HCT116 (cell line): ENCODE data around the gene PRRG4.
A peak's percentile ranks its signal among the peaks of the same experiment; 100 is the strongest.

Experiments used
- EZH2 ChIP-seq: fragments of 200-600 bp; sonication (generic); IDR thresholded peaks from 2 replicates; pipeline ENCODE4 v1.6.1; 2017; ENCODE audit warnings: antibody characterized with exemption, mixed run types
- POLR2A ChIP-seq: IDR thresholded peaks from 2 replicates; pipeline ENCODE4 v1.7.0; 2011; ENCODE audit warnings: borderline replicate concordance; ENCODE audit not compliant: insufficient read depth, insufficient read length; ENCODE audit errors: extremely low read depth
- POLR2AphosphoS5 ChIP-seq: IDR thresholded peaks from 2 replicates; pipeline ENCODE4 v1.6.1; 2011; ENCODE audit warnings: mild to moderate bottlenecking, low read depth, low read length, moderate library complexity
- RAD21 ChIP-seq: IDR thresholded peaks from 2 replicates; pipeline ENCODE4 v1.6.1; 2012; ENCODE audit warnings: low read depth, mild to moderate bottlenecking
- SIN3A ChIP-seq: IDR thresholded peaks from 2 replicates; pipeline ENCODE4 v1.6.1; 2012; ENCODE audit warnings: low read depth
- SP1 ChIP-seq: IDR thresholded peaks from 2 replicates; pipeline ENCODE4 v1.6.1; 2012; ENCODE audit warnings: low read depth
- SRF ChIP-seq: IDR thresholded peaks from 2 replicates; pipeline ENCODE4 v1.6.1; 2012; ENCODE audit warnings: low read depth
- TF ChIP-seq, protein P1 (sequence below), 3 experiments: fragments of 200-600 bp in 1 of 3; sonication (generic) in 1 of 3; IDR thresholded peaks in 2 of 3; conservative IDR thresholded peaks in 1 of 3; 2 replicates each; pipeline ENCODE4 v1.5.1; 2012 to 2017; ENCODE audit warnings: low read depth in 2 of 3, low read length in 2 of 3, antibody characterized with exemption in 1 of 3, borderline replicate concordance in 1 of 3, control low read depth in 1 of 3, mild to moderate bottlenecking in 1 of 3, mixed read lengths in 1 of 3, mixed run types in 1 of 3, moderate library complexity in 1 of 3; ENCODE audit not compliant: insufficient read depth in 1 of 3
- TF ChIP-seq, protein P2 (sequence below): IDR thresholded peaks from 2 replicates; pipeline ENCODE4 v1.6.1; 2012
- TF ChIP-seq, protein P3 (sequence below): IDR thresholded peaks from 2 replicates; pipeline ENCODE4 v1.6.1; 2011; ENCODE audit warnings: mild to moderate bottlenecking, low read length, moderate library complexity; ENCODE audit not compliant: insufficient replicate concordance; ENCODE audit errors: extremely low read depth

DNA sequence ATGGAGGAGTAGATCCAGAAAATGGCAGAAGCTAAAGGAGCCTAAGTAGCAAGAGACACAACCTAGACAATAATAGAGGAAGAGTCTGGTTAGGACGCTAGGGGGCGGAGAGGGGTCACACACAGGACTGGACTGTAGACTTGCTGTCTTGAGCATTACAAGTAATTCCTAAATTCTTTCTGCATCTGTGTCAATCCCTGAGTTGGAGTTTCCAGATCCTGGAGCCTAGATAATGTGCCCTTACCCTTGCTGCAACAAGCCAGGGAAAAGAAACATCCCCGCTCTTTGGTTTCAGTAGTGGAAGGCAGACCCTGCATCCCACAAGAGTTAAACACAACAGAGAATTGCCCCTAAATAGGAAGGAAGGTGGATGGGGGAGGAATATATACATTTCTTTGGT lies 20.4 kb upstream of the PRRG4 start:
- no peak for TF ChIP-seq EZH2
- TF ChIP-seq, protein P1, sequence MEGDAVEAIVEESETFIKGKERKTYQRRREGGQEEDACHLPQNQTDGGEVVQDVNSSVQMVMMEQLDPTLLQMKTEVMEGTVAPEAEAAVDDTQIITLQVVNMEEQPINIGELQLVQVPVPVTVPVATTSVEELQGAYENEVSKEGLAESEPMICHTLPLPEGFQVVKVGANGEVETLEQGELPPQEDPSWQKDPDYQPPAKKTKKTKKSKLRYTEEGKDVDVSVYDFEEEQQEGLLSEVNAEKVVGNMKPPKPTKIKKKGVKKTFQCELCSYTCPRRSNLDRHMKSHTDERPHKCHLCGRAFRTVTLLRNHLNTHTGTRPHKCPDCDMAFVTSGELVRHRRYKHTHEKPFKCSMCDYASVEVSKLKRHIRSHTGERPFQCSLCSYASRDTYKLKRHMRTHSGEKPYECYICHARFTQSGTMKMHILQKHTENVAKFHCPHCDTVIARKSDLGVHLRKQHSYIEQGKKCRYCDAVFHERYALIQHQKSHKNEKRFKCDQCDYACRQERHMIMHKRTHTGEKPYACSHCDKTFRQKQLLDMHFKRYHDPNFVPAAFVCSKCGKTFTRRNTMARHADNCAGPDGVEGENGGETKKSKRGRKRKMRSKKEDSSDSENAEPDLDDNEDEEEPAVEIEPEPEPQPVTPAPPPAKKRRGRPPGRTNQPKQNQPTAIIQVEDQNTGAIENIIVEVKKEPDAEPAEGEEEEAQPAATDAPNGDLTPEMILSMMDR (IDR thresholded peaks at IDR 0.05 in 2 of 3, conservative IDR thresholded peaks at IDR 0.05 in 1 of 3; ENCODE audit: borderline replicate concordance in 1 of 3, insufficient read depth in 1 of 3, low read depth in 2 of 3, low read length in 2 of 3) = peak; percentile 64 to 88 (median 86)
- TF ChIP-seq, protein P2, sequence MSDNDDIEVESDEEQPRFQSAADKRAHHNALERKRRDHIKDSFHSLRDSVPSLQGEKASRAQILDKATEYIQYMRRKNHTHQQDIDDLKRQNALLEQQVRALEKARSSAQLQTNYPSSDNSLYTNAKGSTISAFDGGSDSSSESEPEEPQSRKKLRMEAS = no peak
- peak; percentile 15; the same call in 1 of the 2 replicates for TF ChIP-seq SP1
- no peak for TF ChIP-seq SIN3A
- peak; percentile 78 for TF ChIP-seq RAD21
- no peak for TF ChIP-seq POLR2A
- TF ChIP-seq, protein P3, sequence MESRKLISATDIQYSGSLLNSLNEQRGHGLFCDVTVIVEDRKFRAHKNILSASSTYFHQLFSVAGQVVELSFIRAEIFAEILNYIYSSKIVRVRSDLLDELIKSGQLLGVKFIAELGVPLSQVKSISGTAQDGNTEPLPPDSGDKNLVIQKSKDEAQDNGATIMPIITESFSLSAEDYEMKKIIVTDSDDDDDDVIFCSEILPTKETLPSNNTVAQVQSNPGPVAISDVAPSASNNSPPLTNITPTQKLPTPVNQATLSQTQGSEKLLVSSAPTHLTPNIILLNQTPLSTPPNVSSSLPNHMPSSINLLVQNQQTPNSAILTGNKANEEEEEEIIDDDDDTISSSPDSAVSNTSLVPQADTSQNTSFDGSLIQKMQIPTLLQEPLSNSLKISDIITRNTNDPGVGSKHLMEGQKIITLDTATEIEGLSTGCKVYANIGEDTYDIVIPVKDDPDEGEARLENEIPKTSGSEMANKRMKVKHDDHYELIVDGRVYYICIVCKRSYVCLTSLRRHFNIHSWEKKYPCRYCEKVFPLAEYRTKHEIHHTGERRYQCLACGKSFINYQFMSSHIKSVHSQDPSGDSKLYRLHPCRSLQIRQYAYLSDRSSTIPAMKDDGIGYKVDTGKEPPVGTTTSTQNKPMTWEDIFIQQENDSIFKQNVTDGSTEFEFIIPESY = no peak
- TF ChIP-seq POLR2AphosphoS5 = no peak
- no peak for TF ChIP-seq SRF
